Pancreas (tissue), 10 donors: Measurements from ENCODE around the gene MCM3. TPM values are rescaled to one million over a fixed set of nuclear protein-coding genes. Genes with fewer than 3 reads are reported as not detected.

Experiments
- ATAC-seq, 4 donors: fragments of 200-7000 bp; cut with Tn5 transposase; one replicate each; pipeline versions ENCODE4 v1.8.0 to v1.9.1; 2020; ENCODE audit warnings: mild to moderate bottlenecking in 4 of 4, moderate library complexity in 4 of 4
- DNase-seq, 6 donors: peaks; one replicate each; pipeline ENCODE4 v3.0.0-alpha.2; 2020
- FAIRE-seq: peaks from 2 replicates; lab custom pipeline; 2012; peaks lifted over from hg19 to GRCh38; lab: Jason Lieb, UNC
- H3K27ac ChIP-seq, 4 donors: fragments of 200-600 bp; sonication (generic); 1 replicate in 3 of 4; 2 replicates in 1 of 4; pipeline versions ENCODE4 v1.5.0 to v1.8.0; 2020
- H3K27me3 ChIP-seq, 4 donors: fragments of 200-600 bp; one replicate each; pipeline ENCODE4 v1.8.0; 2021
- H3K36me3 ChIP-seq, 3 donors: fragments of 200-600 bp; sonication (generic) in 1 of 3; one replicate each; pipeline versions ENCODE4 v1.5.0 to v1.8.0; 2020 to 2021
- H3K4me1 ChIP-seq, 3 donors: fragments of 200-600 bp; one replicate each; pipeline ENCODE4 v1.8.0; 2021
- H3K4me3 ChIP-seq, 4 donors: fragments of 200-600 bp; sonication (generic) in 2 of 4; one replicate each; pipeline versions ENCODE4 v1.5.0 to v1.8.0; 2020 to 2021
- H3K9me3 ChIP-seq, 4 donors: fragments of 200-600 bp; one replicate each; pipeline ENCODE4 v1.8.0; 2021
- CTCF ChIP-seq, 4 donors: fragments of 200-600 bp; sonication (generic) in 3 of 4; IDR thresholded peaks; one replicate each; pipeline versions ENCODE4 v1.5.0 to v1.8.0; 2021; ENCODE audit warnings: antibody characterized with exemption in 4 of 4
- WGBS, 2 donors: extraction: QIAGEN DNeasy Blood & Tissue Kit; methylation state at CpG; one replicate each; pipeline ENCODE4 v1.1.7; 2013; 5-methylcytosine and 5-hydroxymethylcytosine counted together
- intact Hi-C, 3 donors: fragments of 100-400 bp; cut with DNase I; formaldehyde crosslinking; loops; one replicate each; pipeline versions ENCODE4 v1.11.1 to v1.14.2; 2022
- polyA plus RNA-seq, 2 donors: library from polyadenylated mRNA; stranded (reverse); fragments of 200-250 nt; gene quantifications; one replicate each; pipeline ENCODE4 v1.2.3, GENCODE V29; 2013
- total RNA-seq, 6 donors: library from RNA; stranded (reverse); fragmentation: NEBNext Ultra II Directional in 4 of 6; extraction: Animal tissue kit (Norgen Biotek cat#: 25700) in 4 of 6; gene quantifications; one replicate each; pipeline versions ENCODE4 v1.2.1 to v1.2.4, GENCODE V29; 2021 to 2023
- donor health status: healthy with polysubstance abuse.
- donor health status: DM: no; HTN: no; CAD: no; lungs with moderate emphysema.
- donor health status: DM: no; HTN: no; CAD: no.
- donor health status: control.
- donor health status: control.
- donor health status: Bipolar disorder and iron deficiency.
- donor health status: DM: yes; HTN: yes; CAD: no.
- donor health status: DM: no; HTN: no; CAD: no.
- donor health status: DM: no; HTN: no; CAD: no.
- donor health status: DM: yes; HTN: yes; CAD: no.

The MCM3 gene
- total and polyA plus RNA-seq, 8 donors = 7.0 to 19.4 (median 12.1) TPM

GRCh38 chr6:52261229-52261628 lies 23.3 kb downstream of the MCM3 start:
- no peak for DNase-seq
- no peak for ATAC-seq
- intact Hi-C loops = no loop called here
- Histone ChIP-seq H3K36me3 (no peaks in the 10 kb centered on the region), H3K27me3 (no peaks in the 10 kb centered on the region), H3K4me1 (no peaks in the 10 kb centered on the region), H3K27ac (no peak overlapping the region), H3K9me3 (no peaks in the 10 kb centered on the region), H3K4me3 (no peak overlapping the region)
- FAIRE-seq = no peak
- TF ChIP-seq CTCF (IDR thresholded peaks at IDR 0.05) = no peak
- WGBS, 2 donors = 70 to 74% methylated on average over 6 of the region's 6 CpGs

- no peaks in the 10 kb centered on the region for H3K36me3 ChIP-seq
- H3K27ac ChIP-seq = no peak overlapping the region
- H3K27me3 ChIP-seq = no peaks in the 10 kb centered on the region
- no peaks in the 10 kb centered on the region for H3K4me1 ChIP-seq
- no peaks in the 10 kb centered on the region for H3K9me3 ChIP-seq
- intact Hi-C loops = no loop called here
- DNase-seq (no peak), FAIRE-seq (no peak), ATAC-seq (no peak)
- H3K4me3 ChIP-seq = no peak overlapping the region
- no peak for TF ChIP-seq CTCF (IDR thresholded peaks at IDR 0.05)
- 87 to 93% methylated on average over 3 of the region's 3 CpGs for WGBS, 2 donors
Observed at GRCh38 chr6:52260634-52261033, 23.9 kb downstream of the MCM3 start.

GRCh38 chr6:52255434-52255833 lies 29.1 kb downstream of the MCM3 start:
- no peaks in the 10 kb centered on the region for H3K36me3 ChIP-seq
- no peak overlapping the region for H3K27ac ChIP-seq
- 78 to 87% methylated on average over 2 of the region's 2 CpGs for WGBS, 2 donors
- no peak for TF ChIP-seq CTCF (IDR thresholded peaks at IDR 0.05)
- ATAC-seq = no peak
- DNase-seq = no peak
- no peak for FAIRE-seq
- intact Hi-C loops = loop anchor here in 1 of 3 donors (10.0 kb wide), 1 partner anchor 201 kb away; no protein-coding TSS in a partner anchor
- peaks cover 0 to 3% (median 0%) of the 10 kb centered on the region in 4 donors for H3K27me3 ChIP-seq
- no peaks in the 10 kb centered on the region for H3K9me3 ChIP-seq
- H3K4me1 ChIP-seq = no peaks in the 10 kb centered on the region
- no peak overlapping the region for H3K4me3 ChIP-seq

- 91 to 94% methylated on average over 8 of the region's 8 CpGs for WGBS, 2 donors
- TF ChIP-seq CTCF (IDR thresholded peaks at IDR 0.05) = no peak
- FAIRE-seq (no peak), ATAC-seq (no peak), DNase-seq (no peak)
- H3K36me3 ChIP-seq = no peaks in the 10 kb centered on the region
- H3K27me3 ChIP-seq = peaks cover 0 to 3% (median 0%) of the 10 kb centered on the region in 4 donors
- H3K9me3 ChIP-seq = no peaks in the 10 kb centered on the region
- intact Hi-C loops = loop anchor here in 1 of 3 donors (10.0 kb wide), 1 partner anchor 200 kb away; no protein-coding TSS in a partner anchor
- H3K4me1 ChIP-seq = no peaks in the 10 kb centered on the region
- no peak overlapping the region for H3K4me3 ChIP-seq
- no peak overlapping the region for H3K27ac ChIP-seq
Observed at GRCh38 chr6:52254731-52255378, 29.7 kb downstream of the MCM3 start.

- intact Hi-C loops = loop anchor here in 1 of 3 donors (10.0 kb wide), 1 partner anchor 199 kb away; no protein-coding TSS in a partner anchor
- WGBS, 2 donors = 12 to 17% methylated on average over 9 of the region's 9 CpGs
- no peak overlapping the region for H3K4me3 ChIP-seq
- ATAC-seq = no peak
- TF ChIP-seq CTCF (IDR thresholded peaks at IDR 0.05) = no peak
- no peak overlapping the region for H3K27ac ChIP-seq
- H3K9me3 ChIP-seq = no peaks in the 10 kb centered on the region
- peaks cover 0 to 3% (median 0%) of the 10 kb centered on the region in 4 donors for H3K27me3 ChIP-seq
- DNase-seq = no peak
- no peaks in the 10 kb centered on the region for H3K4me1 ChIP-seq
- no peak for FAIRE-seq
- no peaks in the 10 kb centered on the region for H3K36me3 ChIP-seq
Observed at GRCh38 chr6:52253494-52253893, 31.0 kb downstream of the MCM3 start.
